ENCODE data around the gene HNMT. TPM values are rescaled to one million over a fixed set of nuclear protein-coding genes. Genes with fewer than 3 reads are reported as not detected.
"Not testable (repeated sequence)": the region's sequence is repeated elsewhere in the genome, so short reads cannot be mapped to it uniquely, and the experiment has no call there.

HNMT gene
- total RNA-seq: 10 to 100 TPM; 37.2 to 52.1 TPM

DNA sequence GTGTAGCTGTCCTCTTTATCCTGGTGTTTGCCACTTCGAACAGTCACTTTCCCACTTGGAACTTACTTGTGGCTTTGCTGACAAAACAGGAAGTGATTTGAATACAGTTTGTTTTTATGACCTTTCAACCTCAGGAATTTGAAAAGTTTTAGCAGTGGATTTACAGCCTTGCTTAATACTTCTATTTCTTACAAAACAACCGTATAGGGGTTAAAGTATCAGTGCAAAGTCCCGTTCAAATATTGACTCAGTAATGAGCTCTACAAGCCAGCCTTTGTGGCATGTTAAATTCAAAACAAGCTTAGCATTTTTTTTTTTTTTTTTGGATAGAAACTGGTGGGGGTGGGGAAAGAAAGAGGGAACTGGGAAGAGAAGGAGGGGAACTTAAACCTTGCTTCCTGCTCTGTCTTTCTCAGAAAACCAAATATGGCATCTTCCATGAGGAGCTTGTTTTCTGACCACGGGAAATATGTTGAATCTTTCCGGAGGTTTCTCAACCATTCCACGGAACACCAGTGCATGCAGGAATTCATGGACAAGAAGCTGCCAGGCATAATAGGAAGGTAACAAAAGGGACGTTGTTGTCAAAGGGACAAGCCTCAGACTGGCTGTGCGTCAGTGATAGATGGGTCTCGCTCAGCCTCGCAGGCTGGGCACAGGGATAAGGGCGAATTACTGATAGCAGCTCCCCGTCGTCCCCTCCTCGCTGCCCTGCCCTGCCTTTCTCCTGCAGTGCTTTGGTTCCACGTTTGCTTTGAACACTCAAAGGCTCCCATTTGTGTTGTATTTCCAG, at the start of gene HNMT:
Gene HNMT, plus strand, starts transcription at position 408 of the 793 bp plus-strand sequence. Its CDS starts 19 bp downstream, at position 427.
- H3K27ac ChIP-seq: peak within 1 kb of the TSS; percentile 87 to 92 (median 90)
- ATAC-seq: peak; percentile 93
- peaks cover 30% of the 10 kb centered on the region for H3K4me1 ChIP-seq
- intact Hi-C loops (cut with DNase I): no loop called here
- peak; percentile 43 to 59 (median 50) for DNase-seq
- no peaks in the 10 kb centered on the region for H3K9me3 ChIP-seq
- H3K27me3 ChIP-seq: no peaks in the 10 kb centered on the region
- WGBS, 2 donors: 2 to 4% methylated on average over 15 of the region's 15 CpGs
- H3K4me3 ChIP-seq: peak within 1 kb of the TSS; percentile 21 to 37
- no peaks in the 10 kb centered on the region for H3K36me3 ChIP-seq (replicated peaks in 1 of 2; ENCODE audit: insufficient read depth in 1 of 2, low read depth in 2 of 2)
- peak in 2 of 3 donors; percentile 50 to 52 for TF ChIP-seq POLR2A (IDR thresholded peaks at IDR 0.05)
- TF ChIP-seq, protein P1, sequence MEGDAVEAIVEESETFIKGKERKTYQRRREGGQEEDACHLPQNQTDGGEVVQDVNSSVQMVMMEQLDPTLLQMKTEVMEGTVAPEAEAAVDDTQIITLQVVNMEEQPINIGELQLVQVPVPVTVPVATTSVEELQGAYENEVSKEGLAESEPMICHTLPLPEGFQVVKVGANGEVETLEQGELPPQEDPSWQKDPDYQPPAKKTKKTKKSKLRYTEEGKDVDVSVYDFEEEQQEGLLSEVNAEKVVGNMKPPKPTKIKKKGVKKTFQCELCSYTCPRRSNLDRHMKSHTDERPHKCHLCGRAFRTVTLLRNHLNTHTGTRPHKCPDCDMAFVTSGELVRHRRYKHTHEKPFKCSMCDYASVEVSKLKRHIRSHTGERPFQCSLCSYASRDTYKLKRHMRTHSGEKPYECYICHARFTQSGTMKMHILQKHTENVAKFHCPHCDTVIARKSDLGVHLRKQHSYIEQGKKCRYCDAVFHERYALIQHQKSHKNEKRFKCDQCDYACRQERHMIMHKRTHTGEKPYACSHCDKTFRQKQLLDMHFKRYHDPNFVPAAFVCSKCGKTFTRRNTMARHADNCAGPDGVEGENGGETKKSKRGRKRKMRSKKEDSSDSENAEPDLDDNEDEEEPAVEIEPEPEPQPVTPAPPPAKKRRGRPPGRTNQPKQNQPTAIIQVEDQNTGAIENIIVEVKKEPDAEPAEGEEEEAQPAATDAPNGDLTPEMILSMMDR (IDR thresholded peaks at IDR 0.05): no peak

DNA sequence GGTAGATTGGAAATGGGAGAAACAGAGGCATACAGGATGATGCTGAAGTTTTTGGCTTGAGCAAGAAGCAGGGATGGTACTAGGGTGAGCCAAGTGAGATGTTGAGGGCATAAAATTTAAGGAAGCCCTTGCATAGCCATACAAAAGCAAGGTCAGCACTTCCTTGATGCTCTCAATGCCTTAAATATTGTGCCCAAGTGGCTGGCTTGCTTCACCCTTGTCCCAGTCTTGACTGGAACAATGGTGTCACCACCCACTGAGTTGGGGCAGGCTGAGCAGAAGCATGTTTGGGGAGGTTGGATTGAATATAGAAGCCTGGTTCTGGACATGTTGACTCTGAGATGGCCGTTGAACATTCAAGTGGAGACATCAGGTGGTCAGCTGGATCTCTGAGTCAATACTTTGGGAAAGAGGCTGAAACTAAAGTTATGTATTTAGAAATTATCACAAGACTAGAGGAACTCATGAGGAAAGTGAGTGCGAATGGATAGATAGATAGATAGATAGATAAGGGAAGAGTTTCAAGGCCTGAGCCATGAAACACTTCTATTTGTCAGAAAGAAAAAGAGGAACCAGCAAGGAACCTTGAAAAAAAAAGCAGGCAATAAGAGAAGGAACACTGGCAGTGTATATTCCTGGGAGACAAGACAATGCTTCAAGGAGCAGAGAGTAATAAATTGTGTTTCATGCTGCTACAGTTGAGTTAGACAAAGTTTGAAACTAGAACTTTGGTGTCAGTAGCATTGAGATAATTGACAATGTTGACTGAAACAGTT, 43.0 kb upstream of the HNMT start:
- intact Hi-C loops (cut with DNase I): no loop called here
- Histone ChIP-seq H3K4me1 (no peaks in the 10 kb centered on the region), H3K9me3 (no peaks in the 10 kb centered on the region), H3K27ac (no peak overlapping the region), H3K36me3 (replicated peaks in 1 of 2; ENCODE audit: insufficient read depth in 1 of 2, low read depth in 2 of 2) (no peaks in the 10 kb centered on the region), H3K27me3 (no peaks in the 10 kb centered on the region), H3K4me3 (no peak overlapping the region)
- WGBS, 2 donors: 54 to 63% methylated on average over 2 of the region's 2 CpGs
- DNase-seq: peak in 1 of 4 donors; percentile 8
- TF ChIP-seq, protein P1 (IDR thresholded peaks at IDR 0.05): no peak
- no peak for TF ChIP-seq POLR2A (IDR thresholded peaks at IDR 0.05)
- ATAC-seq: no peak

DNA sequence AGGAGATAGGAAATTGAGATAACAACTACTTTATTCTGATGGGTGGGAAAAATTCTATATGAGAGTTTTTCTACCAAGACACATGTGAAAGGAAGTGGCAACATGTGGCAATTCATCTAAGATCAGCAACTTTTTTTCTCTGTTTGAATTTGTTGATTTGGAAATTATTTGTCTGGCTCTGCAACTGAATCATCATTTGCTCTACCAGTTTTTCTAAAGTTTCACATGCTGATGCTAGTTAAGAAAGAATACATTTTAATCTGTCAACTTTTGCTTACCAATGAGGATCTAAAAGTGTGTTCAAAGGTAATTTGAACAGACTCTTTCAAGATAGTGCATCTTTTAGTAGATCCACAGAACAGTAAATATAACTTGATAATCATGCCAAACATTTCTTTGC, 42.1 kb upstream of the HNMT start:
- H3K36me3 ChIP-seq (replicated peaks in 1 of 2; ENCODE audit: insufficient read depth in 1 of 2, low read depth in 2 of 2); DNase-seq; H3K4me1 ChIP-seq; H3K9me3 ChIP-seq; H3K27me3 ChIP-seq; H3K27ac ChIP-seq; ATAC-seq; intact Hi-C loops (cut with DNase I); H3K4me3 ChIP-seq: not testable (repeated sequence)

DNA sequence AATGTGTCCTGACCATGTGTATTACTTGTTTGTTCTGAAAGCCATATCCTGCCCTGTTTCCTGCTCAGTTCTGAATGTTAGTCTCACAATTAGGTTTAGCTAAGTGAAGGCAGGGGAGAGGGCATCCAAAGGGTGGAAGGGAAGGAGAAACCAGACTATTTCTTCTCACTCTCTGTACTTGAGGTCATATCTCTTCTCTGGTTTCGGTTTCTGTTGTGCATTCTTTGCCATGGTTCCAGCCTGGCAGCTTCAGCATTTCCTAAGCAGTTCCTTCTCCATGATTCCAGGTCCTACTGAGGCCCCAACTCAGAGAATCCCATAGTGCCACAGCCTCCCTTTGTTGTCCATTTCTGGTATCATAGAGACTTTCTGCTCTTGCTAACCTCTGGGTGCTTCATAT, 40.3 kb upstream of the HNMT start:
- Histone ChIP-seq H3K36me3 (replicated peaks in 1 of 2; ENCODE audit: insufficient read depth in 1 of 2, low read depth in 2 of 2) (no peaks in the 10 kb centered on the region), H3K9me3 (no peaks in the 10 kb centered on the region), H3K27me3 (no peaks in the 10 kb centered on the region), H3K27ac (no peak overlapping the region), H3K4me1 (no peaks in the 10 kb centered on the region), H3K4me3 (no peak overlapping the region)
- TF ChIP-seq POLR2A (IDR thresholded peaks at IDR 0.05): no peak
- TF ChIP-seq, protein P1 (IDR thresholded peaks at IDR 0.05): no peak
- ATAC-seq (no peak), DNase-seq (no peak)
- WGBS, 2 donors: 67 to 68% methylated on average over 1 of the region's 1 CpG
- intact Hi-C loops (cut with DNase I): no loop called here

DNA sequence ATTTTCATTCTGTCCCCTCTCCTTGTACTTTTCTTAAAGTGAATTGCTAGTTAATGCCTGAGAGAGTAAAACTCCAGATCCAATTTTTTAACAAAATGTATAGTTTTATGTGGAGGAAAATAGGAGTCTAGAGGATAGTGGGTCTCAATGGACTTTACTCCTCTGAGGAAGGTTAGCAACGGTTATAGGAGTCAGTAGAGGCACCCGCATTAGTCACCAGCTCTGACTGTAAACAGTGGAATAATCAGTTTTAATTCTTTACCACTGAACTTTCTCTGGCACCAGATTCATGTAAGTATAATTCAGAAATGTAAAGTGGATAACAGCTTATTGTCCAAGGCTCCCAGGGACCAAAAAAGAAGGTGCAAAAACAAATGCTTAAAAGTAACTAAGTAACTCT, 38.7 kb upstream of the HNMT start:
- Histone ChIP-seq H3K27ac (no peak overlapping the region), H3K27me3 (no peaks in the 10 kb centered on the region), H3K4me1 (no peaks in the 10 kb centered on the region), H3K36me3 (replicated peaks in 1 of 2; ENCODE audit: insufficient read depth in 1 of 2, low read depth in 2 of 2) (no peaks in the 10 kb centered on the region), H3K9me3 (no peaks in the 10 kb centered on the region), H3K4me3 (no peak overlapping the region)
- intact Hi-C loops (cut with DNase I): no loop called here
- DNase-seq (no peak), ATAC-seq (no peak)
- no peak for TF ChIP-seq POLR2A (IDR thresholded peaks at IDR 0.05)
- TF ChIP-seq, protein P1 (IDR thresholded peaks at IDR 0.05): no peak
- WGBS, 2 donors: 83 to 84% methylated on average over 2 of the region's 2 CpGs
